Kidney epithelial cell (primary cell): Measurements from ENCODE around the gene C4orf50. TPM values are rescaled to one million over a fixed set of nuclear protein-coding genes. Genes with fewer than 3 reads are reported as not detected.

ENCODE experiments used
- DNase-seq: peaks from one replicate; pipeline ENCODE4 v3.0.0-alpha.2; 2010; ENCODE audit warnings: low read depth
- H3K27me3 ChIP-seq: 2 replicates; pipeline ENCODE4 v1.6.0; 2011; ENCODE audit warnings: low read length; ENCODE audit not compliant: control insufficient read depth, insufficient read depth
- H3K36me3 ChIP-seq: 2 replicates; pipeline ENCODE4 v1.5.1; 2011; ENCODE audit warnings: low read length; ENCODE audit not compliant: control insufficient read depth, insufficient read depth
- H3K4me3 ChIP-seq: 2 replicates; pipeline ENCODE4 v1.5.1; 2011; ENCODE audit warnings: low read depth, mild to moderate bottlenecking, control low read depth, low read length
- CTCF ChIP-seq: IDR thresholded peaks from 2 replicates; pipeline ENCODE4 v1.5.1; 2011; ENCODE audit warnings: mild to moderate bottlenecking, moderate library complexity, low read length, control low read depth, inconsistent platforms; ENCODE audit not compliant: insufficient read depth, poor library complexity, severe bottlenecking
- total RNA-seq: library from RNA; depleted of rRNA; stranded (reverse); fragments of >200 nt; gene quantifications from 2 replicates; pipeline ENCODE4 v1.2.3, GENCODE V29; 2015

Gene C4orf50
- total RNA-seq, 1 donor from 2014 or later: not detected

- no peak for DNase-seq
- no peaks in the 10 kb centered on the region for H3K27me3 ChIP-seq
- TF ChIP-seq CTCF: no peak
These were observed 45.7 kb downstream of the C4orf50 start for GRCh38 chr4:5972571-5972970.

GRCh38 chr4:5971078-5971450 lies 47.2 kb downstream of the C4orf50 start:
- Histone ChIP-seq H3K4me3 (no peak overlapping the region), H3K27me3 (no peaks in the 10 kb centered on the region), H3K36me3 (no peaks in the 10 kb centered on the region)
- DNase-seq: no peak
- TF ChIP-seq CTCF: no peak

More at GRCh38 chr4:5972571-5972970, 45.7 kb downstream of the C4orf50 start:
- no peaks in the 10 kb centered on the region for H3K36me3 ChIP-seq
- H3K4me3 ChIP-seq: no peak overlapping the region

GRCh38 chr4:5970381-5971077 lies 47.7 kb downstream of the C4orf50 start:
- Histone ChIP-seq H3K27me3 (no peaks in the 10 kb centered on the region), H3K4me3 (no peak overlapping the region), H3K36me3 (no peaks in the 10 kb centered on the region)
- TF ChIP-seq CTCF: no peak
- no peak for DNase-seq

- Histone ChIP-seq H3K4me3 (no peak overlapping the region), H3K27me3 (no peaks in the 10 kb centered on the region), H3K36me3 (no peaks in the 10 kb centered on the region)
- TF ChIP-seq CTCF: no peak
- DNase-seq: no peak
These were observed 48.5 kb downstream of the C4orf50 start for GRCh38 chr4:5969777-5970176.

- Histone ChIP-seq H3K27me3 (no peaks in the 10 kb centered on the region), H3K4me3 (no peak overlapping the region), H3K36me3 (no peaks in the 10 kb centered on the region)
- DNase-seq: no peak
- TF ChIP-seq CTCF: no peak
These were observed 48.9 kb downstream of the C4orf50 start for GRCh38 chr4:5969336-5969735.

- DNase-seq: no peak
- TF ChIP-seq CTCF: no peak
These were observed 50.0 kb downstream of the C4orf50 start for GRCh38 chr4:5968246-5968645.

More at GRCh38 chr4:5968246-5968645, 50.0 kb downstream of the C4orf50 start:
- no peaks in the 10 kb centered on the region for H3K27me3 ChIP-seq
- no peaks in the 10 kb centered on the region for H3K36me3 ChIP-seq
- H3K4me3 ChIP-seq: no peak overlapping the region
